K562 (cell line): Measurements from ENCODE around the gene WDR45B. TPM values are rescaled to one million over a fixed set of nuclear protein-coding genes. Genes with fewer than 3 reads are reported as not detected.

Source experiments
- ATAC-seq: fragments of 200-7000 bp; cut with Tn5 transposase; 3 replicates; pipeline ENCODE4 v1.9.1; 2020; ENCODE audit warnings: moderate library complexity
- BruUV-seq: library from RNA; stranded (reverse); fragments of 400-500 nt; replicated peaks from 2 replicates; lab custom pipeline; 2021; lab: Mats Ljungman, UMichigan
- CTCF ChIA-PET: fragments of 300-600 bp; formaldehyde crosslinking; extraction: SDS; loops from one replicate; lab custom pipeline; 2021; ENCODE audit warnings: low intra/inter-chr PET ratio; lab: Yijun Ruan, JAX
- POLR2A ChIA-PET: fragments of 300-600, 350-650 bp; sonication (Branson Sonifier 250); formaldehyde crosslinking; extraction: SDS; loops from one replicate; lab custom pipeline; 2021; ENCODE audit warnings: antibody characterized with exemption, inconsistent platforms; lab: Yijun Ruan, JAX
- DNase-seq, 4 experiments: peaks; one replicate each; pipeline versions ENCODE4 v3.0.0 to v3.0.0-alpha.2; 2011 to 2018; ENCODE audit warnings: low spot score in 3 of 4, mixed read lengths in 3 of 4; ENCODE audit errors: extremely low read depth in 1 of 4
- FAIRE-seq: peaks from 2 replicates; lab custom pipeline; 2011; peaks lifted over from hg19 to GRCh38; lab: Jason Lieb, UNC
- H2AFZ ChIP-seq: 2 replicates; pipeline ENCODE4 v1.6.0; 2011; ENCODE audit warnings: low read depth, low read length, control low read depth, inconsistent platforms
- H3K27ac ChIP-seq: fragments of 200-600 bp; 3 replicates; pipeline ENCODE4 v1.8.0; 2011; ENCODE audit warnings: low read depth, mild to moderate bottlenecking, control low read depth, inconsistent platforms, low read length, moderate library complexity, mixed read lengths; ENCODE audit errors: extremely low read depth
- H3K27me3 ChIP-seq, 2 experiments: fragments of 300-600 bp in 1 of 2; 2 replicates in 1 of 2; 3 replicates in 1 of 2; pipeline versions ENCODE4 v1.6.0 to v1.8.0; 2011; ENCODE audit warnings: inconsistent platforms in 2 of 2, low read length in 2 of 2, mild to moderate bottlenecking in 1 of 2, mixed read lengths in 1 of 2, moderate library complexity in 1 of 2; ENCODE audit not compliant: control insufficient read depth in 2 of 2, insufficient read depth in 2 of 2
- H3K36me3 ChIP-seq: fragments of 300-600 bp; 3 replicates; pipeline ENCODE4 v1.8.0; 2011; ENCODE audit warnings: mild to moderate bottlenecking, low read length, inconsistent platforms; ENCODE audit not compliant: control insufficient read depth, insufficient read depth
- H3K4me1 ChIP-seq, 2 experiments: fragments of 200-600 bp in 1 of 2; replicated peaks in 1 of 2; 2 replicates in 1 of 2; 3 replicates in 1 of 2; pipeline versions ENCODE4 v1.5.1 to v1.8.0; 2011; ENCODE audit warnings: inconsistent platforms in 2 of 2, low read length in 2 of 2, mild to moderate bottlenecking in 1 of 2, mixed read lengths in 1 of 2, moderate library complexity in 1 of 2; ENCODE audit not compliant: control insufficient read depth in 2 of 2, insufficient read depth in 2 of 2
- H3K4me2 ChIP-seq: 2 replicates; pipeline ENCODE4 v1.6.1; 2011; ENCODE audit warnings: low read length, control low read depth, inconsistent platforms, mixed read lengths; ENCODE audit not compliant: insufficient read depth
- H3K4me3 ChIP-seq: fragments of 200-600 bp; sonication (generic), shearing (Covaris generic); 2 replicates; pipeline ENCODE4 v1.5.1; 2016; ENCODE audit warnings: control low read depth, inconsistent platforms
- H3K79me2 ChIP-seq: fragments of 200-600 bp; 3 replicates; pipeline ENCODE4 v1.8.0; 2011; ENCODE audit warnings: low read length, inconsistent platforms; ENCODE audit not compliant: control insufficient read depth, insufficient read depth
- H3K9ac ChIP-seq, 2 experiments: 2 replicates each; pipeline versions ENCODE4 v1.6.0 to v1.6.1; 2011; ENCODE audit warnings: low read depth in 2 of 2, low read length in 2 of 2, control low read depth in 1 of 2, inconsistent platforms in 1 of 2, mild to moderate bottlenecking in 1 of 2, mixed read lengths in 1 of 2; ENCODE audit not compliant: insufficient read depth in 1 of 2
- H3K9me1 ChIP-seq: one replicate; pipeline ENCODE4 v1.6.0; 2011; ENCODE audit warnings: inconsistent platforms, mild to moderate bottlenecking, low read length, moderate library complexity; ENCODE audit not compliant: control insufficient read depth, insufficient read depth
- H3K9me3 ChIP-seq: replicated peaks from 2 replicates; pipeline ENCODE4 v1.5.1; 2011; ENCODE audit warnings: low read depth, low read length, inconsistent platforms; ENCODE audit not compliant: control insufficient read depth, insufficient read depth
- H4K20me1 ChIP-seq: replicated peaks from 2 replicates; pipeline ENCODE4 v1.6.1; 2011; ENCODE audit warnings: low read length, inconsistent platforms, mixed read lengths; ENCODE audit not compliant: control insufficient read depth, insufficient read depth
- CBX8 ChIP-seq: fragments of 200-600 bp; sonication (generic); IDR thresholded peaks from 2 replicates; pipeline ENCODE4 v1.6.1; 2012; ENCODE audit warnings: borderline replicate concordance, mixed run types, low read depth, mild to moderate bottlenecking, moderate library complexity, mixed read lengths, low read length, control low read depth, inconsistent platforms; ENCODE audit not compliant: poor library complexity, severe bottlenecking; ENCODE audit errors: extremely low read depth
- KLF16 ChIP-seq: IDR thresholded peaks from 2 replicates; pipeline ENCODE4 v1.6.1; 2016; ENCODE audit warnings: antibody characterized with exemption
- POLR2G ChIP-seq: fragments of 200-400 bp; formaldehyde crosslinking; IDR thresholded peaks from 2 replicates; pipeline ENCODE4 v1.6.1; 2017; ENCODE audit warnings: low read depth, mild to moderate bottlenecking, antibody characterized with exemption, low read length, moderate library complexity
- TEAD2 ChIP-seq: fragments of 450-650 bp; IDR thresholded peaks from 2 replicates; pipeline ENCODE4 v1.6.1; 2016; ENCODE audit warnings: missing genetic modification characterization, control low read depth, missing compliant biosample characterization
- WGBS: fragments of 100-300 bp; shearing (Covaris generic); methylation state at CpG from one replicate; pipeline ENCODE4 v1.1.6; 2016; ENCODE audit warnings: low coverage, mixed read lengths; ENCODE audit not compliant: insufficient coverage; ENCODE audit errors: missing lambda C conversion rate; 5-methylcytosine and 5-hydroxymethylcytosine counted together
- in situ Hi-C: fragments of 300-500 bp; cut with MboI; formaldehyde crosslinking; loops from 4 replicates; pipeline ENCODE4 v1.15.0; 2018; ENCODE audit warnings: inconsistent platforms, mixed read lengths
- intact Hi-C: fragments of 100-400 bp; cut with micrococcal nuclease; formaldehyde crosslinking; loops from 2 replicates; pipeline ENCODE4 v1.14.2; 2022
- polyA plus RNA-seq, 8 experiments: library from polyadenylated mRNA; depleted of rRNA in 4 of 8; stranded (reverse) in 5 of 8; unstranded in 3 of 8; fragments of >200 nt; fragmentation: Nextera tagmentation in 2 of 8; fragmentation: Illumina TruSeq in 1 of 8; extraction: Ambion mirVana in 2 of 8; extraction: Trizol in 1 of 8; gene quantifications; 2 replicates each; pipeline versions ENCODE4 v1.2.1 to v1.2.3, GENCODE V29; 2011 to 2014; ENCODE audit warnings: inconsistent platforms in 1 of 8, missing spikeins in 1 of 8
- total RNA-seq, 7 experiments: library from RNA; depleted of rRNA in 6 of 7; stranded (reverse); fragments of >200 nt in 6 of 7; fragmentation: Illumina TruSeq in 2 of 7; extraction: Trizol in 2 of 7; gene quantifications; 2 replicates each; pipeline versions ENCODE4 v1.2.1 to v1.2.3, GENCODE V29; 2011 to 2021; ENCODE audit warnings: low replicate concordance in 1 of 7
- TF ChIP-seq, protein P1 (sequence below): fragments of 450-650 bp; IDR thresholded peaks from one replicate; pipeline ENCODE4 v1.6.1; 2018; ENCODE audit warnings: mild to moderate bottlenecking, moderate library complexity; ENCODE audit not compliant: partially characterized antibody

Gene WDR45B
- total and polyA plus RNA-seq, 9 of the 15 experiments (the other 6 are each of a cell fraction or from before 2014, with no cell fraction given), result 0.72 to 74.4 (median 35.9) TPM

GRCh38 chr17:82595893-82596292 is 52.4 kb downstream of the WDR45B start:
- no peaks in the 10 kb centered on the region for H4K20me1 ChIP-seq
- BruUV-seq, result no TSS peak
- peaks cover 90% of the 10 kb centered on the region; the same call in 2 of the 3 replicates for H3K36me3 ChIP-seq
- H2AFZ ChIP-seq, result no peak overlapping the region
- no peak overlapping the region for H3K9ac ChIP-seq
- peaks cover 0 to 42% of the 10 kb centered on the region in 2 experiments; a peak in 2 of 5 replicates for H3K4me1 ChIP-seq
- no peak overlapping the region for H3K27ac ChIP-seq
- H3K4me2 ChIP-seq, result no peak overlapping the region
- DNase-seq, result no peak
- H3K9me3 ChIP-seq, result no peaks in the 10 kb centered on the region
- TF ChIP-seq KLF16 (no peak), TEAD2 (tag) (no peak), CBX8 (no peak), POLR2G (peak; percentile 48; the same call in 1 of the 2 replicates)
- TF ChIP-seq, protein P1, sequence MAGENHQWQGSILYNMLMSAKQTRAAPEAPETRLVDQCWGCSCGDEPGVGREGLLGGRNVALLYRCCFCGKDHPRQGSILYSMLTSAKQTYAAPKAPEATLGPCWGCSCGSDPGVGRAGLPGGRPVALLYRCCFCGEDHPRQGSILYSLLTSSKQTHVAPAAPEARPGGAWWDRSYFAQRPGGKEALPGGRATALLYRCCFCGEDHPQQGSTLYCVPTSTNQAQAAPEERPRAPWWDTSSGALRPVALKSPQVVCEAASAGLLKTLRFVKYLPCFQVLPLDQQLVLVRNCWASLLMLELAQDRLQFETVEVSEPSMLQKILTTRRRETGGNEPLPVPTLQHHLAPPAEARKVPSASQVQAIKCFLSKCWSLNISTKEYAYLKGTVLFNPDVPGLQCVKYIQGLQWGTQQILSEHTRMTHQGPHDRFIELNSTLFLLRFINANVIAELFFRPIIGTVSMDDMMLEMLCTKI, result no peak
- TF ChIP-seq, all 486 proteins: peak for 1
- in situ Hi-C loops (no loop called here), intact Hi-C loops (no loop called here)
- no peaks in the 10 kb centered on the region for H3K27me3 ChIP-seq
- no peak for ATAC-seq
- 95% methylated on average over 20 of the region's 21 CpGs for WGBS
- no peak overlapping the region for H3K4me3 ChIP-seq
- POLR2A ChIA-PET, result interaction anchor here (0.6 to 1.0 kb wide), 2 partner anchors 38 to 134 kb away, joined by 3 read pairs; no protein-coding TSS in a partner anchor
- FAIRE-seq, result no peak
- H3K79me2 ChIP-seq, result peaks cover 26% of the 10 kb centered on the region
- CTCF ChIA-PET, result no interaction called here
- peaks cover 6% of the 10 kb centered on the region for H3K9me1 ChIP-seq
